Lower leg skin (tissue), 3 donors: ENCODE data around the gene MS4A5.

Source experiments
- POLR2A ChIP-seq, 2 donors: fragments of 450-650 bp; IDR thresholded peaks; one replicate each; pipeline ENCODE4 v1.6.1; 2016 to 2017; ENCODE audit warnings: antibody characterized with exemption in 2 of 2, mild to moderate bottlenecking in 1 of 2, moderate library complexity in 1 of 2
- TF ChIP-seq, protein P1 (sequence below), 3 donors: fragments of 450-650 bp; IDR thresholded peaks; one replicate each; pipeline ENCODE4 v1.5.1; 2016; ENCODE audit warnings: antibody characterized with exemption in 3 of 3, mild to moderate bottlenecking in 3 of 3, moderate library complexity in 2 of 3

DNA sequence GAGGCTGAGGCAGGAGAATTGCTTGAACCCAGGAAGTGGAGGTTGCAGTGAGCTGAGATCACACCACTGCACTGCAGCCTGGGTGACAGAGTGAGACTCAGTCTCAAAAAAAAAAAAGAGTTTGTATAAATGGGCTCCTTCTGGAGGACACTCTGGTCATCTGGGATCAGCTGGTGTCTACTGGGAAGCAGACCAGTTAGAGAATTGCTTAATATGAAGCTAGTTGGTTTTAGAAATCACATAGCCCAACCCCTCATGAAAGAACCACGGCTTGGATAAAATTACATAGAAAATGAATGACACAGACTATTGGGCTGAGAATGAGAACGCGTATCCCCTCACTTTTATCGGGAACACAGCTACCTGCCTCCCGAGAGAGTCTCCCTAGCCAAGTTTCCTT is 36.4 kb upstream of the MS4A5 start:
- TF ChIP-seq, protein P1, sequence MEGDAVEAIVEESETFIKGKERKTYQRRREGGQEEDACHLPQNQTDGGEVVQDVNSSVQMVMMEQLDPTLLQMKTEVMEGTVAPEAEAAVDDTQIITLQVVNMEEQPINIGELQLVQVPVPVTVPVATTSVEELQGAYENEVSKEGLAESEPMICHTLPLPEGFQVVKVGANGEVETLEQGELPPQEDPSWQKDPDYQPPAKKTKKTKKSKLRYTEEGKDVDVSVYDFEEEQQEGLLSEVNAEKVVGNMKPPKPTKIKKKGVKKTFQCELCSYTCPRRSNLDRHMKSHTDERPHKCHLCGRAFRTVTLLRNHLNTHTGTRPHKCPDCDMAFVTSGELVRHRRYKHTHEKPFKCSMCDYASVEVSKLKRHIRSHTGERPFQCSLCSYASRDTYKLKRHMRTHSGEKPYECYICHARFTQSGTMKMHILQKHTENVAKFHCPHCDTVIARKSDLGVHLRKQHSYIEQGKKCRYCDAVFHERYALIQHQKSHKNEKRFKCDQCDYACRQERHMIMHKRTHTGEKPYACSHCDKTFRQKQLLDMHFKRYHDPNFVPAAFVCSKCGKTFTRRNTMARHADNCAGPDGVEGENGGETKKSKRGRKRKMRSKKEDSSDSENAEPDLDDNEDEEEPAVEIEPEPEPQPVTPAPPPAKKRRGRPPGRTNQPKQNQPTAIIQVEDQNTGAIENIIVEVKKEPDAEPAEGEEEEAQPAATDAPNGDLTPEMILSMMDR (IDR thresholded peaks at IDR 0.05) = no peak
- no peak for TF ChIP-seq POLR2A (IDR thresholded peaks at IDR 0.05)
